Urothelium cell line (cell line): ENCODE results near the gene GCN1.
"Not testable (repeated sequence)": the region's sequence is repeated elsewhere in the genome, so short reads cannot be mapped to it uniquely, and the experiment has no call there.

Source experiments
- DNase-seq: peaks from one replicate; pipeline ENCODE4 v3.0.0; 2011; ENCODE audit warnings: low spot score, mixed read lengths
- FAIRE-seq: peaks from 2 replicates; lab custom pipeline; 2011; peaks lifted over from hg19 to GRCh38; lab: Jason Lieb, UNC

GCN1 gene

GRCh38 chr12:120215766-120216735, 21.5 kb upstream of the GCN1 start:
- FAIRE-seq = no peak
- no peak for DNase-seq

- DNase-seq (no peak), FAIRE-seq (no peak)
Observed at GRCh38 chr12:120215357-120215735, 20.8 kb upstream of the GCN1 start.

GRCh38 chr12:120214626-120215356, 20.3 kb upstream of the GCN1 start:
- DNase-seq (no peak), FAIRE-seq (no peak)

- FAIRE-seq (no peak), DNase-seq (no peak)
Observed at GRCh38 chr12:120213758-120214157, 19.2 kb upstream of the GCN1 start.

GRCh38 chr12:120213182-120213581, 18.7 kb upstream of the GCN1 start:
- FAIRE-seq, DNase-seq: not testable (repeated sequence)

- FAIRE-seq = peak; percentile 61
Observed at GRCh38 chr12:120212301-120212700, 17.8 kb upstream of the GCN1 start.

GRCh38 chr12:120211904-120212283, 17.4 kb upstream of the GCN1 start:
- FAIRE-seq = no peak
- DNase-seq = no peak

More at GRCh38 chr12:120212301-120212700, 17.8 kb upstream of the GCN1 start:
- DNase-seq = no peak

GRCh38 chr12:120211243-120211903, 16.9 kb upstream of the GCN1 start:
- FAIRE-seq (no peak), DNase-seq (no peak)

GRCh38 chr12:120209851-120210250, 15.3 kb upstream of the GCN1 start:
- FAIRE-seq (no peak), DNase-seq (no peak)

- FAIRE-seq = no peak
Observed at GRCh38 chr12:120207227-120207626, 12.7 kb upstream of the GCN1 start.

GRCh38 chr12:120206781-120207180, 12.3 kb upstream of the GCN1 start:
- DNase-seq, FAIRE-seq: not testable (repeated sequence)

More at GRCh38 chr12:120207227-120207626, 12.7 kb upstream of the GCN1 start:
- no peak for DNase-seq

- no peak for DNase-seq
- FAIRE-seq = no peak
Observed at GRCh38 chr12:120206228-120206627, 11.7 kb upstream of the GCN1 start.

GRCh38 chr12:120204171-120204570, 9.7 kb upstream of the GCN1 start:
- DNase-seq (no peak), FAIRE-seq (no peak)

- DNase-seq (no peak), FAIRE-seq (no peak)
Observed at GRCh38 chr12:120200364-120200800, 5.9 kb upstream of the GCN1 start.

- no peak for FAIRE-seq
- no peak for DNase-seq
Observed at GRCh38 chr12:120199595-120200306, 5.2 kb upstream of the GCN1 start.

GRCh38 chr12:120199025-120199424, 4.5 kb upstream of the GCN1 start:
- no peak for FAIRE-seq

GRCh38 chr12:120197542-120197887, 3.0 kb upstream of the GCN1 start:
- no peak for FAIRE-seq

More at GRCh38 chr12:120199025-120199424, 4.5 kb upstream of the GCN1 start:
- DNase-seq = no peak

GRCh38 chr12:120196817-120197541, 2.5 kb upstream of the GCN1 start:
- DNase-seq, FAIRE-seq: not testable (repeated sequence)

More at GRCh38 chr12:120197542-120197887, 3.0 kb upstream of the GCN1 start:
- DNase-seq = no peak

GRCh38 chr12:120196363-120196762, 1.8 kb upstream of the GCN1 start:
- no peak for DNase-seq
- no peak for FAIRE-seq

GRCh38 chr12:120194226-120194533, 335 bp downstream of the GCN1 start:
- no peak for FAIRE-seq
- DNase-seq = no peak
